NT2/D1 (cell line): ENCODE measurements around the gene LILRB2.
"Not testable (repeated sequence)": the region's sequence is repeated elsewhere in the genome, so short reads cannot be mapped to it uniquely, and the experiment has no call there.

Experiments used
- DNase-seq: peaks from one replicate; pipeline ENCODE4 v3.0.0-alpha.2; 2011; ENCODE audit warnings: low read depth, low spot score
- H3K27me3 ChIP-seq: 2 replicates; pipeline ENCODE4 v1.6.0; 2011; ENCODE audit warnings: mild to moderate bottlenecking; ENCODE audit not compliant: insufficient read length, insufficient read depth
- H3K36me3 ChIP-seq: 2 replicates; pipeline ENCODE4 v1.6.1; 2011; ENCODE audit warnings: mild to moderate bottlenecking, low read length, mixed read lengths; ENCODE audit not compliant: insufficient read depth, insufficient read length
- H3K4me1 ChIP-seq: 2 replicates; pipeline ENCODE4 v1.5.1; 2011; ENCODE audit not compliant: insufficient read depth, insufficient read length
- H3K4me3 ChIP-seq: 2 replicates; pipeline ENCODE4 v1.5.1; 2011; ENCODE audit warnings: low read depth; ENCODE audit not compliant: insufficient read length
- H3K9ac ChIP-seq: 2 replicates; pipeline ENCODE4 v1.6.0; 2011; ENCODE audit warnings: low read depth; ENCODE audit not compliant: insufficient read length
- H3K9me3 ChIP-seq: 2 replicates; pipeline ENCODE4 v1.5.1; 2011; ENCODE audit warnings: mild to moderate bottlenecking, low read length; ENCODE audit not compliant: insufficient read depth
- SUZ12 ChIP-seq: IDR thresholded peaks from 2 replicates; pipeline ENCODE4 v1.6.1; 2011; ENCODE audit not compliant: insufficient read length, insufficient read depth; ENCODE audit errors: extremely low read depth
- YY1 ChIP-seq: IDR thresholded peaks from 2 replicates; pipeline ENCODE4 v1.6.1; 2011; ENCODE audit not compliant: insufficient read length, insufficient read depth
- ZNF274 ChIP-seq: IDR thresholded peaks from 2 replicates; pipeline ENCODE4 v1.6.1; 2011; ENCODE audit warnings: mild to moderate bottlenecking, low read depth, low read length

Gene LILRB2

DNA sequence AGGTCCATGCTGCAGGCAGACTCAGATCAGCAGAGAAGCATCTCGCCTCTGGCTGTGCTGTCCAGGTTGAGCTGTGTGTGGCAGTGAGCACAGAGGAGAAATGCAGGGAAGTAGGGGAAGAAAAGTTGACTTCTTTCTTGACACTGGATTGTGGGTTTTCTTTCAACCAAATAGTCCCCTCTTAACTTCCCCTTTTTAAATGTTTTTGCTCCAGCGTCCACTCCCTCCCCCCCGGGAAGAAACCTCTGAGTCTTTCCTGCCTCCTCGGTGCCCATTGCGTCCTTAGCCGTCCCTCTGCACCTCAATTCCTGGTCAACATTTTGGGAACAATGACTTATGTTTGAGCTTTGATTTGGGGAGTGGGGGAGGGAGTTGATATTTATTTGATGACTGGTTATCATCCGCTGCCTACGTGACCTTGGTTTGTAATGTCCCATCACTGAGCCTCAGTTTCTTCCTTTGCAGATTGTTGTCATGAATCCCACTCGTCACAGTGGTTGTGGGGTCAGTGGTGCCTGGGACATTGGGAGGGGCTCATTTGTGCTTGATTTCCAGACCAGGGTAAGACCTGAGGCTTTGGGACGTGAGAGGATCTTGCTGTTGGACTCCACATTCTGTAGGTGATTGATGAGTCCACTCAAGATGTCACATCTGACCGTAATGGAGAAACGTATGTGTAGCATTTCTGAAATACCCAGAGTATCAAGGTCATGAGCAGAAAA, at the start of gene LILRB2:
Gene LILRB2, minus strand, starts transcription at position 104 of the 722 bp plus-strand sequence. CDS start 614 bp downstream, outside the sequence.
- DNase-seq, result no peak
- Histone ChIP-seq H3K4me1 (peaks cover 2% of the 10 kb centered on the region), H3K27me3 (peaks cover 8% of the 10 kb centered on the region), H3K9ac (no peak within 1 kb of the TSS), H3K4me3 (no peak within 1 kb of the TSS), H3K36me3 (no peaks in the 10 kb centered on the region), H3K9me3 (no peaks in the 10 kb centered on the region)
- TF ChIP-seq ZNF274, result no peak
- TF ChIP-seq SUZ12, result no peak
- no peak for TF ChIP-seq YY1

DNA sequence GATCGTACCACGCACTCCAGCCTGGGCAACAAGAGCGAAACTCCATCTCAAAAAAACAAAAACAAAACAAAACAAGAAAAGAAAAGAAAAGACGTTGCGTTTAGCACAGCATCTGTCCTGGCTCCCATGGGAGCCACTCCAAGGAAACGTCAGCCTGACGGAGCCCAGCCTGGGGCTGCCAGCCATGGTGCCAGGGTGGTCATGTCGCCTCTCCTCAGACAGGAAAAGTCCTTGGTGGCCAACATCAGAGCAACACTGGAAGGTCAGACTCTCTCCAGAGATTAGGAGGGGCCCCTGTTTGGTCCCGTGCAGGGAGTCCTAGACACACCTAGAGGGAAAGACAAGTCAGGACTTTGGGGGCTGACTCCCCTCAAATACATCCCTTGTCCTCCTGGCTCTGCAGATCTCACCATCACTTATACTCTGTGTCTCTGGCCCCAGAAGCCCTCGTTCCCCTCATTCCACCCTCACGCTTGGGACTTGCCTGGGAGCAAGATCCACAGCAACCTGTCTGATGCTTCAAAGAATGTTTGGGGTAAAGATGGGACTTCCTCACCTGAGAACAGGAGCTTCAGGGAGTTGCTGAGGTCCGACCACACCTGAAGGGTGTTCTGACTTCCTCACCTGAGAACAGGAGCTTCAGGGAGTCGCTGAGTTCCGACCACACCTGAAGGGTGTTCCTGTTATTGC, 48.7 kb upstream of the LILRB2 start:
- DNase-seq, result no peak
- no peaks in the 10 kb centered on the region for H3K27me3 ChIP-seq
- H3K4me3 ChIP-seq, result no peak overlapping the region
- TF ChIP-seq YY1 (no peak), ZNF274 (no peak), SUZ12 (no peak)
- no peaks in the 10 kb centered on the region for H3K4me1 ChIP-seq
- no peak overlapping the region for H3K9ac ChIP-seq
- no peaks in the 10 kb centered on the region for H3K36me3 ChIP-seq
- H3K9me3 ChIP-seq, result no peaks in the 10 kb centered on the region

DNA sequence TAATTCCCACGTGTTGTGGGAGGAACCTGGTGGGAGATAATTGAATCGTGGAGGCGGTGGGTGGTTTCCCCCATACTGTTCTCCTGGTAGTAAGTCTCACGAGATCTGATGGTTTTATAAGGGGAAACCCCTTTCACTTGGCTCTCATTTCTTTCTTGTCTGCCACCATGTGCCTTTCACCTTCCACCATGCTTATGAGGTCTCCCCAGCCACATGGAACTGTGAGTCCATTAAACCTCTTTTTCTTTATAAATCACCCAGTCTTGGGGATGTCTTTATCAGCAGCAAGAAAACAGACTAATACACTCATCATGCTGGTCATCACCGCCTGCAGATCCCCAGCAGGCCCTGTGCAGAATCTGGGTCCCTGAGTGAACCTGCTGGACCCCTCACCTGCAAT, 47.9 kb upstream of the LILRB2 start:
- not testable (repeated sequence) for H3K4me3 ChIP-seq, H3K36me3 ChIP-seq, H3K9me3 ChIP-seq, H3K9ac ChIP-seq, H3K27me3 ChIP-seq, DNase-seq, H3K4me1 ChIP-seq

DNA sequence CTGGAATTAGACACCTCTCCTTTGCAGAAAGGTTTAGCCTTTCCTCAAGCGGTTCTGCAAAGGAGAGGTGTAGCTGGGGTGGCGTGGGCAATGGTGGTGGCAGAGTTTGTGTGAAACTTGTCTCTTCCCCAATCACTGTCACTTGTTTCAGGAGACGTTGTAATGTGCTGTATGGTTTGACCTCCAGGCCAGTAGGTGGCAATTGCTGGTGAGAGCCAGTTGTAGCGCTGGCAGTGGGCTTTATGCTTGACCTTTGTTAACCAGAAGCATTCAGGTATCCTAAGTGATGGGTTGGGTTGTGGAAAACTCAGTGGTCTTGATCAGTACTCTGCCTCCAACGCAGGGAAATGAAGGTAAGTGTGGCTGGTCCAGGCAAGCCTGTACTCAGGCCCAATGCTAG, 44.7 kb upstream of the LILRB2 start:
- no peaks in the 10 kb centered on the region for H3K4me1 ChIP-seq
- peaks cover 7% of the 10 kb centered on the region; the same call in 1 of the 2 replicates for H3K9me3 ChIP-seq
- H3K36me3 ChIP-seq, result no peaks in the 10 kb centered on the region
- H3K4me3 ChIP-seq, result no peak overlapping the region
- TF ChIP-seq YY1, result no peak
- no peak for TF ChIP-seq ZNF274
- TF ChIP-seq SUZ12, result no peak
- no peaks in the 10 kb centered on the region for H3K27me3 ChIP-seq
- DNase-seq, result no peak
- H3K9ac ChIP-seq, result no peak overlapping the region

DNA sequence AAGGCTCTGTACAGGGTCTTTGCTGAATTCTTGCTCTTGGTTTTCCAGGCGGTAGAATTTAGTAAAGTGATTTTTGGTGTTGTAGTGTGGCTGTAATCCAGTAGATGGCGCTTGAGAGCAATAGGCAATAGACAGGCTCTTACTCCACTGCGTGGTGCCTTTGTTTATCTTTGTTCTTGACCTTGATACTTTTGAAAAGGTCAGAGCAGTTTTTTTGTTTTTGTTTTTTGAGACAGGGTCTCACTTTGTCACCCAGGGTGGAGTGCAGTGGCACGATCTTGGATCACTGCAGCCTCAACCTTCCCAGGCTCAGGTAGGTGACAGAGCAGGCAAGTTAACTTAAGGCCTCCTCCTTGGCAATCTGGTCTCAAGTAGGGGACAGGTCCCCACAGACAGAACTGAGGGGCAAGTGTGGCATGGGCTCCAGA, 44.3 kb upstream of the LILRB2 start:
- TF ChIP-seq SUZ12 (no peak), YY1 (no peak)
- H3K36me3 ChIP-seq, result no peaks in the 10 kb centered on the region
- no peaks in the 10 kb centered on the region for H3K27me3 ChIP-seq
- no peak overlapping the region for H3K9ac ChIP-seq
- DNase-seq, result peak; percentile 25
- no peak overlapping the region for H3K4me3 ChIP-seq
- peaks cover 7% of the 10 kb centered on the region; the same call in 1 of the 2 replicates for H3K9me3 ChIP-seq
- no peaks in the 10 kb centered on the region for H3K4me1 ChIP-seq

DNA sequence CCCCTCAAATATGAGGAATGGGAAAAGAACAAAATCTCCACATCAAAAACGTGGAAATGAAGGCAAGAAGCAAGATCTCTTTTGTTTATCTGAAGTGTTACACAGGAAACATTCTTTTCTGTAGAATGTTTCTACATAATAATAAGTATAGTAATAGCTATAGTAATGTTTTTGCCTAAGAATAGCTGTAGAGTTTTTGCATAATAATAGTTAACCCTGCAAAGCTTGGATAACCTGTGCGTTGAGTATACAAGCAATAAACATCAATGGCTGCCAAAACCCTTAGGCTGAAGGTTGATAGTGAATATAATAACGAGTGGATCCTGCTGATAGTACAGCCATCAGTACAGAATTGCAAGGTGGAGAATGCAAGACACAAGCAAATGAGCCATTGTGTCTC, 43.2 kb upstream of the LILRB2 start:
- DNase-seq, result no peak
- H3K4me1 ChIP-seq, result no peaks in the 10 kb centered on the region
- H3K9ac ChIP-seq, result no peak overlapping the region
- H3K27me3 ChIP-seq, result no peaks in the 10 kb centered on the region
- TF ChIP-seq ZNF274, result no peak
- TF ChIP-seq SUZ12, result no peak
- no peak for TF ChIP-seq YY1
- peaks cover 7% of the 10 kb centered on the region; the same call in 1 of the 2 replicates for H3K9me3 ChIP-seq
- H3K36me3 ChIP-seq, result no peaks in the 10 kb centered on the region
- no peak overlapping the region for H3K4me3 ChIP-seq

DNA sequence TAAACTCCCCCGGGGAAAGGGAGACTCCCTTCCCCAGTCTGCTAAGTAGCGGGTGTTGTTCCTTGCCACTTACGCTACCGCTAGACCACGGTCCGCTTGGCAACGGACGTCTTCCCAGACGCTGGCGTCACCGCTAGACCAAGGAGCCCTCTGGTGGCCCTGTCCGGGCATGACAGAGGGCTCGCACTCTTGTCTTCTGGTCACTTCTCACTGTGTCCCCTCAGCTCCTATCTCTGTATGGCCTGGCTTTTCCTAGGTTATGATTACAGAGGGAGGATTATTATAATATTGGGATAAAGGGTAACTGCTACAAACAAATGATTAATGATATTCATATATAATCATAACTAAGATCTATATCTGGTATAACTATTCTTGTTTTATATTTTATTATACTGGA, 42.0 kb upstream of the LILRB2 start:
- H3K9me3 ChIP-seq, H3K4me1 ChIP-seq, H3K9ac ChIP-seq, DNase-seq, H3K4me3 ChIP-seq, H3K36me3 ChIP-seq, H3K27me3 ChIP-seq: not testable (repeated sequence)

DNA sequence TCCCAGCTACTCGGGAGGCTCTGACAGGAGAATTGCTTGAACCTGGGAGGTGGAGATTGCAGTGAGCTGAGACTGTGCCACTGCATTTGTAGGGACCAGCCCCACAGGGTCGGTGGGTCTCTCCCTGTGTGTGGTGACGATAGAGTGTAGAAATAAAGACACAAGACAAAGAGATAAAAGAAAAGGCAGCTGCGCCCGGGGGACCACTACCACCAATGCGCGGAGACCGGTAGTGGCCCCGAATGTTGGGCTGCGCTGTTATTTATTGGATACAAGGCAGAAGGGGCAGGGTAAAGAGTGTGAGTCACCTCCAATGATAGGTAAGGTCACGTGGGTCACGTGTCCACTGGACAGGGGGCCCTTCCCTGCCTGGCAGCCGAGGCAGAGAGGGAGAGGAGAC, 41.4 kb upstream of the LILRB2 start:
- not testable (repeated sequence) for H3K9ac ChIP-seq, H3K4me3 ChIP-seq, H3K4me1 ChIP-seq, H3K9me3 ChIP-seq, H3K36me3 ChIP-seq, H3K27me3 ChIP-seq, DNase-seq
